A204.1 (cell line): ENCODE results near the gene SORCS2.

ENCODE experiments used
- FAIRE-seq: peaks from 2 replicates; lab custom pipeline; 2012; peaks lifted over from hg19 to GRCh38; lab: Jason Lieb, UNC

SORCS2 gene

GRCh38 chr4:7783541-7783940, 591.2 kb downstream of the SORCS2 start:
- no peak for FAIRE-seq

DNA sequence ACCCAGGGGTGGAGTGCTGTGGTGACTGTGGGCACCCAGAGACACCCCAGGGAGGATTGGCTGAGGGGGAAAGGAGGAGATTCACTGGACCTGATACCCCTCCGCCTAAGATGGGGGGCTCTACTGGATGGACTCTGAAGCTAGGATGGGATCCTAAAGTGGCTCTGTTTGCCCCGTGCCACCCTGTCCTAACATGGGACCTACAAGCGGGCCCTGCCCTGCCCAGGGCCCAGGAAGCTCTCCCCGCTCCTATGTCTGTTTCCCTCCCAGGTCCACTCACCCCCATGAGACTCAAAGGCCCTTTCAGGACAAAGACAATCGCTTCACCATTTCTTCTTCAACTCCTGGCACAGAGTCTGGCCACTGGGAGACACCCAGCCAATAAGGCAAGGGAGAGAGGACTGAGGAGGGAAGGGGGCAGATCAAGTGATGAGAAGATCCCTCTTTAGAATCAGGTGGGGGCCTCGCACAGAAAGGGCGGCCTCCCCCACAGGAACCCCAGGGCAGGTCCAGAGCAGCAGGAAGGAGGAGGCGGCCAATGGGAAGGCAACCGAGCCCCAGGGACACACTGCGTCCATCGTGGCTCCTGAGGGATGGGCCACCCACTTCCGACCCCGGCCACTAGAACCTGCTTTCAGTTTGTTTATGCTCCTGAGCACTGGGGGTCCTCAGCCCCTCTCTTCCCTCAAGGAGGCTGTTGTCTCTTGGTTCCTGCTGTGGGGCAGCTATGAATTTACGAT, 592.0 kb downstream of the SORCS2 start:
- no peak for FAIRE-seq

DNA sequence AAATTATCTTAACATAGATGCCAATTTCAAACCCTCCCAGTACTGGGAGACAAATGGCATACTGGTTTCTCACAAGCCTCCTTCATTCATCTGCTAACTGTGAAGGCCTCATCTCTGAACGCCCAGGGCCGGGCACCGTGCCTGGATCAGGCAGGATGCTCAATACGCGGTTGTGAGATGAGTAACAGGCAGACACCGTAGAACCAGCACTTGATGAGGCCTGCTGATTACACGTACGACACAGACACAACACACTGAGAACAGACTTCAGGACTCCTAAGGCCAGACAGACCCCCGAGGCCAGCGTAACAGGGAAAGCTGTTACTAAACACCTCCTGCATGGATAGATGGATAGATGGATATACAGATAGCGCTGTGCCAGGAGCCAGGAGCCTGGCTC, 592.7 kb downstream of the SORCS2 start:
- no peak for FAIRE-seq

GRCh38 chr4:7786040-7786439, 593.7 kb downstream of the SORCS2 start:
- no peak for FAIRE-seq

- FAIRE-seq: no peak
These were observed 594.2 kb downstream of the SORCS2 start for GRCh38 chr4:7786517-7786916.

GRCh38 chr4:7787067-7787466, 594.7 kb downstream of the SORCS2 start:
- no peak for FAIRE-seq

DNA sequence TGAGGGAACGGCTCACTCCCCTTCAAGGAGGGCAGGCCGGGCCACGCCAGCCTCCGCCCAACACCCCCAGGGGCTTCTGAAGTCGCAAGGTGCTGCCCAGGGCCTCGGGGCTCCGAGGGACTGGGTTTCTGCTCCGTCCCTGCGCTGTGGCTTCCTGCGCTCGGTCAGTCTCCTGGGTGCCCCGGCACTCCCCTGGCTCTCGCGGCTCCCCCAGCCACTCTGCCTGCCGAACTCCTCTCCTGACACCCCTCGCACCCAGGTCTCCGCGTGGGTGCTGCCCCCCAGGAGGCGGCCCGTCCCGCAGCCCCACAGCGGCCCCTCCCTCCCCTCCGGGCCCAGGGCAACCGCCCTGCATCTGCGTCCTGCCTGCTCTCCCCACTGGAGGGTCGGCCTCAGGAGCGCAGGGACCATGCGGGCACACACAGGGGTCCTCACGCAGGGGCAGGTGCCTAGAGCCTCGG, 595.4 kb downstream of the SORCS2 start:
- no peak for FAIRE-seq

- FAIRE-seq: no peak
These were observed 595.9 kb downstream of the SORCS2 start for GRCh38 chr4:7788193-7788592.

- FAIRE-seq: no peak
These were observed 596.5 kb downstream of the SORCS2 start for GRCh38 chr4:7788694-7789425.

GRCh38 chr4:7790023-7790422, 597.7 kb downstream of the SORCS2 start:
- FAIRE-seq: no peak

GRCh38 chr4:7790999-7791398, 598.7 kb downstream of the SORCS2 start:
- FAIRE-seq: no peak
